H1 (cell line): ENCODE results near the gene MXD4.

Experiments used
- ATF2 ChIP-seq: IDR thresholded peaks from 2 replicates; pipeline ENCODE4 v1.6.1; 2012; ENCODE audit warnings: low read length, inconsistent platforms
- POU5F1 ChIP-seq: IDR thresholded peaks from 2 replicates; pipeline ENCODE4 v1.6.1; 2011; ENCODE audit warnings: low read depth, mild to moderate bottlenecking, low read length, moderate library complexity
- TCF12 ChIP-seq: IDR thresholded peaks from 2 replicates; pipeline ENCODE4 v1.6.1; 2011; ENCODE audit warnings: low read depth, mild to moderate bottlenecking, low read length

- TF ChIP-seq POU5F1 (no peak), TCF12 (no peak), ATF2 (no peak)
These were observed 18.1 kb downstream of the MXD4 start for GRCh38 chr4:2243681-2244380.
